ENCODE data around the gene LBHD2.

DNA sequence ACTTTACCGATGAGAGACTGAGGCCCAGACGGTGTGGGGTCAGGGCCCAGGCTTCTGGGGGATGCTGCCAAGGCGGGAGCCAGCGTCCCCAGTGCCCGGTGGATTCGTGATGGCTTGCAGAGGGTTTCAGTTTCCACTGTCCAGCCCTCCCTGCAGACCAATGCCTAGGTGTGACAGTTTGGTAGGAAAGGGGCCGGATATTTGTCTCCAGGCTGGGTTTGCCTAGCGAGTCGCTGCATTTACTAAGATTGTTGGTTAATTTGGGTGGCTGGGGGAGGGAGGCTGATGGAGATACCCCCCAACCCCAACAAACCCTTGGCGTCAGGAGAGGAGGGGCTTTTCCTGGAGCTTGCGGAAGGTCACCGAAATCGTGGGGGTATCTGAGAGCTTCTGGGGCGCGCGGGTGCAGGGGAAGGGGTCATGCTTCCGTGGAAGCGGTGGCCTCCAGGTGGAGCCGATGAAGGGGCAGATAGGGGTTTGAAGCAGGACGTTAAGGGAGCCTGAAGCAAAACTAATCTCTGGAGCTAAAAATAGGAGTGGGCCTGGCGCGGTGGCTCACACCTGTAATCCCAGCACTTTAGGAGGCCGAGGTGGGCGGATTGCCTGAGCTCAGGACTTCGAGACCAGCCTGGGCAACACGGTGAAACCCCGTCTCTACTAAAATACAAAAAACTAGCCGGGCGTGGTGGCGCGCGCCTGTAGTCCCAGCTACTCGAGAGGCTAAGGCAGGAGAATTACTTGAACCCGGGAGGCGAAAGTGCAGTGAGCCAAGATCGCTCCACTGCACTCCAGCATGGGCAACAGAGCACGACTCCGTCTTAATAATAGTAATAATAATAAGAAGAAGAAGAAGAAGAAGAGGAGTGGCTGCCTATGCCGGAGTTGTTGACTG is 25.6 kb upstream of the LBHD2 start:
- TF ChIP-seq CTCF (IDR thresholded peaks at IDR 0.05) = no peak
- TF ChIP-seq POLR2AphosphoS5 (IDR thresholded peaks at IDR 0.05) = no peak
